SKM-1 (cell line): ENCODE measurements around the gene SYT1.
"Not testable (repeated sequence)": the region's sequence is repeated elsewhere in the genome, so short reads cannot be mapped to it uniquely, and the experiment has no call there.

ENCODE experiments used
- DNase-seq: peaks from one replicate; lab custom pipeline; 2025; ENCODE audit not compliant: unreplicated experiment; lab: John Stamatoyannopoulos, UW

SYT1 gene

DNA sequence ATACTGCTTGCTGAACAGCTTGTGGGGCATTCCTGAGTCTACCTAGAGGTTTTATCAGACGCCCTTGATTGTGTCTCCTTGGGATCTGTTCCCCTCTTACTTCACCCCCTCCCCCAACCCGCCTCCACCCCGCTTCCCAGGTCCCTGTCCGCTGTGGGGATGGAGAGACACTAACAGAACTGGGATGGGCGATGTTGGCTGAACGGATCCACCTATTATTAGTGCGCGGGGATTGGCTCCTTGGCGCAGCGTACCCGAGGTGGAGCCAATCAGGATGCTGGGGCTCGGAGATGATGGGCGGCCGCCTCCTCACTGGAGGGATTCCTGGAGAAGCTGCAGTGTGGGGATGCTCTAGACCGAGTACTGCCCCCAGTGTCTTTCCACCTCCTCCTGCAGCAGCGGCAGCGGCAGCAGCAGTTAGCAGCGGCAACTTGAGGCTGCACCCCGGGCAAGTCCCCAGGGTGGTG, at the start of gene SYT1:
Gene SYT1 (plus strand): TSS at position 372 of the 467 bp plus-strand sequence.
- DNase-seq, result no peak

DNA sequence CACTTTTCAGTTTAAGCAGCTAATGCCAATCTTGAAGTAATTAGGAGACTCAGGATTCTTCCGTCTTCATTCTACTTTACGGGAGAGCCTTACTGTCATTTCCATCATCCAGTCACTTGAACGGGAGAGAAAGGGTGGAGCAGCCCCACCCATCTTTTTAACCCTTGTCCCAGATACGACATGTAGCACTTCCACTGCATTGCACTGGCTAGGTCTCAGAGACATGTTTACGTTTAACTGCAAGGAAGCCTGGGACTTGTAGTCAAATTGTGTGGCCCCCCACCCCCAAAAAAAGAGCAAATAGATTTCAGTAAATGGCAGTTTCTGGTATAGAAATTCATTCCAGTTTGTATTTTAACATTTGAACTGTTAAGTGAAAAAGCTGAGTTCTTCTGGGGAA, 46.1 kb upstream of the SYT1 start:
- DNase-seq, result no peak

DNA sequence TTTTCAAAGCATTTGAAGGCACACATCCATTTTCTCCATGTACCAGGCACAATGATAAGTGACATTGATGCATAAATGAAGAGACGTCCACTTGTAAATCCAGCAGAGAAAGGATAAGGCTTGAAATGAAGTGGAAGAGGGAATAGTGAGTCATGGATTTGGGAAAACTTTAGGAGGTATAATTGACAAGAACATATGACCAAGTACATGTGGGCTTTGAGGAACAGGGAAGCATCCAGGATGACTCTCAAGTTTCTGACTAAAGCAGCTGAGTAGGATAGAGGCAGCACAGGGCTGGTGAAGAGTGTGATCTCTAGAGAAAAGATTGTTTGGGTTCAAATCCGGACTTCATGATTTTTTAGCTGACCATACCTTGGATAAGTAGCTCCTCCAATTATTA, 43.6 kb upstream of the SYT1 start:
- DNase-seq, result no peak

GRCh38 chr12:78824918-78825317, 39.7 kb upstream of the SYT1 start:
- DNase-seq, result no peak

DNA sequence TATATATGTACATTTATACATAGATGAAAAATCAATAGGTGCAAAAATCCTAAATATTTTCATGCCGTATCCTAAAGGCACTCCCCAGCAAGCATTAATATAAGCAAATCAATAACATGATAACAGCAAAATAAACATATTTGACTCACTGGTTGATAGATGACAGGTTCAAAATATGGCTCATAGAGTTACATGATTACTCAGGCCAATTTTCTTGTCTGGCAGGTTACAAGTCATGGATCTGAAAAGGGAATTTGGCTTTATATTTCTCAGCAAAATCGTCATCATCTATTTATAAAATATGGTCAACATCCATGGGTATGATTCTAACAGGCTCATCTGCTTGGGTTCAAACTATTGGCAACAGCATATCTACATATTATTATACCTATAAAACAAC, 34.9 kb upstream of the SYT1 start:
- no peak for DNase-seq

GRCh38 chr12:78835493-78835892, 29.1 kb upstream of the SYT1 start:
- no peak for DNase-seq

GRCh38 chr12:78840518-78841019, 24.0 kb upstream of the SYT1 start:
- not testable (repeated sequence) for DNase-seq

GRCh38 chr12:78853231-78853630, 11.3 kb upstream of the SYT1 start:
- no peak for DNase-seq

DNA sequence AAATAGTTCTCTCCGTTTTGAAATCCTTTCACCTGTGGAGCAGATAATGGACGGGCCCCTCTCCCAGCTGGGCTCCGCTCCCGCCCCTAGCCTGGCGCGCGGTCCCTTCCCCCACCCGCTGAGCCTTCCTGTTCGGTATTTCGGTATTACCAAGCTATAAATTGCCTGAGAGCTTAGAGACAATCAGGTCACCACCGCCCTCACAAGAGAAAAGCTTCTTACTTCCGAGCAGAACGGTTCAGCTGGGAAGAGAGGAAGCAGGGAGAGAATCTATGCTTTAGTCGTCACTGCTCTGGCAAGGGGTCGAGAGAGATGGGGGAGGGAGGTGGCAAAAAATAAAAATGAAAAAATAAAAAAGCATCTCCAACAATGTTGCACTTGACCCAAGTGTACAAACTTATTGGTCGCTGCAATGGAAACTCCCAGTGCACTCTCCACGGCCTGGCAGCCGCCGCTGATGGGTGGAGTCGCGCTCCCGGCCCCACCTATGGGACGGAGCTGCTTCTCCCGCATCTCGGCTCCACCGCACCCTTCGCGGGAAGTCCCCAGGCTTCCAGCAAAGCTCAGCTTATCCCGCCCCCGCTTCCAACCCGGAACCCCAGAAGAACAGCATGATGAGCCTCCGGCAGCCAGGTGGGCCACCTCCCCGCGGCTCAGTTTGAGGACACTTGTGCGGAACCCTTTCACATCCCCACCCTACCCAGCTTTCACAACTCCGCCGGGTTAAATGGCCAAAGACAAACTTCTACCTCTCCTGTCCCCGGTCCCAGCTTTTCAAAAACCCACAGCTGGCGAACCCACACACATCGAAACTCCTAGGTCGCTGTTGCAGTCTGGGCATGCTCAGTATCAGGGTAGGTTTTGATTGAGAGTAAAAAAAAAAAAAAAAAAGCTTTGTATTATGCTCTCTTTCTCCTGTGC, 832 bp upstream of the SYT1 start:
- no peak for DNase-seq

DNA sequence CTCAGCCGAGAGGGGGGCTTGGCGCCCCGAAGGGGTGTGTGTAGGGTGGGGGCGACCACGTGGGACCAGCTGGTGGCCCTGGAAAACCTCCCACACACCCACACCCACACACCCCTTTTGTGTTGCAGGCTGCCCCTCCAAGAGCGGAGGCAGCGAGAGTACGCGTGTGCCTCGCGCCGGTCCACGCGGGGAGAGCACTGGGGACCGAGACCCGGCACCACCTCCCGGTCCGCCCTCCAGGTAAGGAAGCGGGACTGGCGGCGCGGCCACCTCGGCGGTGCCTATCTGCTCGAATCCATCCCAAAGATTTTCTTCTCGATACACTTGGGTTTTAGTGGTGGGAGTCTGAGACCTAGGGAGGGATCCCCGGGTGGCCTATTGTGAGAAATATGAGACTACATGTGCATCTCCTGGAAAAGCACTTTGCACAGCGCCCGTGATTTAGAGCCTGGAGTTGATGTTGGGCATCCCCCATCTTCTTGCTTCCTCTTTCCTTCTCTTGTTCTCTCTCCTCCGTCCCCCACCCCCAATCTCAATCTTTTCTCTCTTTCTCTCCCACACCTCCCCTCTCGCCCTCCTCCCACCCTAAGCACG, 393 bp downstream of the SYT1 start:
- DNase-seq, result no peak

DNA sequence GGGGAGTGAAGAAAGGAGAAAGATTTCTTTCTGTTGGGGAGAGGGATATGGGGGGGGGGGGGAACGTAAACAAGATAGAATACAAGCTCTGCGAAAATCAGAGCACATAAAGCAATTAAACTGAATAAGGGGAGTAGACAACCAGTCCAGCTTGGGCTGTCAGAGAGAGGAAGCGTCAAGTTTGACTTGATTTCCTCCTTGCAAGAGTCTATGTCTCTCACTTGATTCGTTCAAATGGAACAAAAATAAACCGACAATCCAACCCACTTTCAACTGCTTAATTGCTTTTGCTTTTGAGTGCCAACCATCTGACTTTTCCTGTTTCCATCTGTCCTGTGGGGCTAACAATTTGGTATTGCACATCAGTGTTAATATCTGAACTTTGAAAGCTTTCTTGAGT, 942 bp downstream of the SYT1 start:
- no peak for DNase-seq

DNA sequence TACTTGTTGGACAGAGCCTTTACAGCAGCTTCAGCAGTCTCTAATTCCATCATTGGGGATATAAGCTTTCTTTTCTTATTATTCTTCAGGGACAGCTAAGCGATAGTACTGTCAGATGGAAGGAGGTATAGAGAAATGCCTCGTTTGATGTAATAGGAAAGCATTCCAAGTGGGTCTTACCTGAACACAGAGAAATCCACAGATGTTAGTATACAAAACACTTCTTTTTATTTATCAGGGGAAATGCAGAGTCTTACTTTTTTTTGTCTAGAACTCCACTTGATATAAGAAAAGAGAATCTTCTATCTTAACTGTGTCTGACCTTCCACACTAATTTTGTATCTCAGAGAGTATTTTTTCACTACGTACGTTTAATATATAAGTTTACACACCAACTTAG, 1.9 kb downstream of the SYT1 start:
- no peak for DNase-seq

DNA sequence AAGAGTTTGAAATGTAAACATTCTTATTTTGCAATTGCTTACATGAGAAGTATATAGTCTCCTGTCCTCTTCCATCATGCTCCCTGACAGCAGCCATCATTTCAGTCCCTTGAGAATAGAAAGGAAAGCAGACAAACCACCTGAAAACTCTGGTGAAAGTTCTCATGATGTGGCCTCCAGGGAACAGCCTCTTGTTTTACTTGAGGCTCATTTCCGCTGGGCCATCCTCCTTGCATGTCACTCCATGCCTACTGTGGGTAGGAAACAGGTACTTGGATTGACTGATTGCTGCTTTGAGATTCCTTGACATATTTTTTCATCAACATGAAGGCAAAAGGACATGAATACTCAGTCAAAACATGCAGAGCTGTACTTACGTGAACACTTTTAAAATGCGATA, 6.0 kb downstream of the SYT1 start:
- DNase-seq, result no peak

GRCh38 chr12:78871566-78871965, 7.0 kb downstream of the SYT1 start:
- no peak for DNase-seq

DNA sequence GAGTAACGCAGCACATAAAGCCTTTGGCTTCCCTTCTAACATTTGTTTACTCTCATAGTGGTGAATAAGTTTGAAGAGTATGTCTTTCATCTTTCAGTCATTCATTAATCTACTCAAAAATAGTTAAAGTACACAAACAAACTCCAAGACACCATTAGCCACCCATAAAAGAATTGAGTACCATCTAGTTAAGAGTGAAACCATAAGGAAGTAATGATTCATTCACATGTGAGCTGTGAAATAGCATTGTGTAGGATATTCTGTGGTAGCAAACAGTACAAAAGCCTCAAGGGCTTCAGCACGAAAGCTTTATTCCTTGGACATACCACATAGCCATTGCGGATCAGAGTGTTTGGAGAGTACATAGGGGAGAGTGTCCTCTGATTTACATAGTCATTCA, 13.9 kb downstream of the SYT1 start:
- no peak for DNase-seq

DNA sequence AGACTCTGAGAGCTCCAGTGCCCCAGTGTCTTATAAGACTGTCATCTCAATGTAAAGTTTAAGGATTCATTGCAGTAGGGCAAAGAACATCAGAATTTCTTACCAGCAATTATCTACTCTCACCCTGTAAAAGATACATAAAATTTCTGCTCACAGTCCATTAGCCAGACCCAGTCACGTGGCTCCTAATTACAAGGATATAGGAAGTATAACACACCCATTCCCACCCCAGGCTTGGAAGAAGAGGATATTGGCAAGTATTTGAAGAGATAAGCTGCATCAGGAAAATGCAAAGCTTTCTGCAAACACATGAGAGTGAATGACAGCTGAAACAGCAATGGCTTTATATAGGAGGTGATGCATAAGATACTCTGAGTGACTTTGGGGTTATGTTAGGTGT, 14.3 kb downstream of the SYT1 start:
- DNase-seq, result no peak

DNA sequence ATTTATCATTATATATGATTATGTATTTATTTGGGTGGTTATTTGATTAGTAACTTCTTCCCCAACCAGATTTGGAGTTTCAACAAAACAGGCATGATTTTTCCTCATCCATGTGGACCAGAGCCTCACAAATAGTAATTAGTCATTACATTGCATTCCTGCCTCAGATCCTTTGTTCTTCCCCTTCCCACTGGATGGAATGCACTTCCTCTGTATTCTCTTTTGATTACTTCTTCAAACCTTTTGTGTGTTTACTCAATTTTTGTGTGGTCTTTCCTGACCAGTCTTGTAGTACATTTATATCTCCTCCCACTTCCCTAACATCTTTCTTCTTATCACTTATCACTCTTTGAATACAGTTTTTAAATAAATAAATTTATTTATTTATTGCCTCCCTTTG, 15.5 kb downstream of the SYT1 start:
- no peak for DNase-seq

- no peak for DNase-seq
Observed at GRCh38 chr12:78881685-78882084, 17.1 kb downstream of the SYT1 start.

DNA sequence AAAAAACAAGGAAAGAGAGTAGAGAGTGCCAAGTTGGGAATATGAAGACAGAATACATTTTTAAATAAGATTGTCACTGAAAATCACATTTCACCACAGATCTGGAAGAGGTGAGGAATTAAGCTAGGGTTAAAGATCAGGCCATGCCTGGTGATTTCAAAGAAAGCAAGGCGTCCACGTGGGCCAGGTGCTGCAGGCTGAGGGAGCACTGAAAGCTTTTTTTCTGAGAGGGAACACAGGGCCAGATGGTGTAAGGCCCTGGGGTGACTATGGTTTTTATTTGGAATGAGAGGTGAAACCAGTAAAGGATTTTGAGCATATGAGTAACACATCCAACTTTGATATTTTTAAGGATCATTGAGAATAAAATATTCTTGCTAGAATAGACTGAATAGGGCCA, 20.9 kb downstream of the SYT1 start:
- no peak for DNase-seq

DNA sequence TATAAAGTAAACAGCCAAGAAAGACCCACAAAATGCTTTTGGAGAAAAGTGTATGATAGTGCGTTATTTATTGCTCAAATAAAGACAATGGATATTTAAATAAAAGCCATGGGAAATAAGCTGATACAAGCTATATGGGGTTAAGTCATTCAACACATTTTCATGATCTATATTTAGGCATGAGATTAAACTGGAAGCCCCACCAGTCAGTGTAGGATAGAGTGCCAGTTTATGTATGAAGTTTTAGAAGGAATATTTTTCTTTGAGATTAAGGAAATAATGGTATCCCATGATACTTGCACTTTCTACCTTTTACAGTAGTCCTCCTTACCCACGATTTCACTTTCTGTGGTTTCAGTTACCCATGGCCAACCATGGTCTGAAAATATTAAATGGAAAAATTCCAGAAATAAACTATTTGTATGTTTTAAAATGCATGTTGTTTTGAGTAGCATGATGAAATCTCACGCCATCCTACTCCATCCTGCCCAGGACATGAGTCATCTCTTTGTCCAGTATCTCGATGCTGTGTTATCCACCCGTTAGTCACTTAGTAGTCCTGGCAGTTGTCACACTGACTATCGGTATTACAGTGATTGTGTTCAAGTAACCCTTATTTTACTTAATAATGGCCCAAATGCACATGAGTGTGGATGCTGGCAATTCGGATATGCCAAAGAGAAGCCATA, 22.3 kb downstream of the SYT1 start:
- no peak for DNase-seq

DNA sequence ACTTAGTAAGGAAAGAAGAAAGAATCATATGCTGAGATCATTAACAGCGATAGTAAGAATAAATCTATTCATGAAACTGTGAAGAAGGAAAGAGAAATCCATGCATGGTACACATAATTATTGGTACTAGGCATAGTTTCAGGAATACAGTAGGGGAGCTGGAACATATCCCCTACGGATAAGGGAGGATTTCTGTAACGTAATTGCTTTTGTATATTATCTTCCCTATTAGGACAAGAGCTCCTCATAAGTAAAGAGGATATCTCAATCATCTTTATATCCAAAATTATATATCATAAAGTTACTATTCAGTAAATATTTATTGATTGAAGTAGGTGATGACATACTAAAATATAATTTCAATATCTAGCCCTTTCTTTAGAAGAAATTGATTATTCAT, 22.9 kb downstream of the SYT1 start:
- DNase-seq, result no peak

DNA sequence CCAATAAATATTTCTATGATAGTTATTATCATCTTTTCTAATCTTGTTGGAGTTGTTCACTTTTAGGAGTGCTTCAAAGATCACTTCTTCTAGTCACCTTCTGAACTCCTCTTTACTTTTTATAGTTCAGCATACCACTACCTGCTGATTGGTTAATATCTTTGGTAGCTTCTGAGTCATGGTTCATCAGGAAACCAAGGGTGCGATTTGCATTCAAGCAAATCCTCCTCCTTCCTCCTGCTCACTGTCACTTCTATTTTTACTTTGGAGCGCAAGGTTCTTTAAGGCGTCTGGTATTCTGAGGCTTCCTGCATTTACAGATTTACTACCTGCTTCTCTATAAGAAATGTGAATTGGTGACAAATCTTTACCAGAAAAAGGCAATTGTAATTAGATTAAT, 24.0 kb downstream of the SYT1 start:
- no peak for DNase-seq
